SU-DHL-6 (cell line): ENCODE measurements around the gene NUP58.

Source experiments
- H2AFZ ChIP-seq: fragments of 200-600 bp; sonication (generic); 2 replicates; pipeline ENCODE4 v1.6.1; 2014; ENCODE audit warnings: low read depth, mild to moderate bottlenecking, moderate library complexity, mixed read lengths, antibody characterized with exemption, low read length; ENCODE audit not compliant: severe bottlenecking
- H3F3A ChIP-seq: fragments of 200-600 bp; shearing (Covaris generic); 2 replicates; pipeline ENCODE4 v1.6.0; 2016; ENCODE audit warnings: antibody characterized with exemption, mild to moderate bottlenecking; ENCODE audit not compliant: insufficient read depth
- H3K27ac ChIP-seq: fragments of 200-600 bp; sonication (generic); 2 replicates; pipeline ENCODE4 v1.5.1; 2016; ENCODE audit warnings: low read depth, mild to moderate bottlenecking, low read length, moderate library complexity, mixed read lengths
- H3K27me3 ChIP-seq: fragments of 200-600 bp; sonication (generic), shearing (Covaris generic); 2 replicates; pipeline ENCODE4 v1.6.0; 2014; ENCODE audit warnings: mild to moderate bottlenecking, low read length
- H3K36me3 ChIP-seq: fragments of 200-600 bp; sonication (generic); 2 replicates; pipeline ENCODE4 v1.6.1; 2014; ENCODE audit warnings: mild to moderate bottlenecking, low read length, mixed read lengths
- H3K4me2 ChIP-seq: fragments of 300-600, 200-600 bp; shearing (Covaris generic), sonication (generic); 2 replicates; pipeline ENCODE4 v1.6.0; 2014; ENCODE audit warnings: low read length, low read depth, mild to moderate bottlenecking; ENCODE audit not compliant: poor library complexity, severe bottlenecking
- H3K4me3 ChIP-seq: fragments of 200-600 bp; sonication (generic); 2 replicates; pipeline ENCODE4 v1.5.1; 2014; ENCODE audit warnings: antibody characterized with exemption, low read length, mild to moderate bottlenecking, mixed read lengths; ENCODE audit not compliant: insufficient read depth, poor library complexity, severe bottlenecking
- H3K79me2 ChIP-seq: fragments of 200-600 bp; sonication (generic); 2 replicates; pipeline ENCODE4 v1.6.1; 2014; ENCODE audit warnings: mild to moderate bottlenecking, low read length, moderate library complexity; ENCODE audit not compliant: insufficient read depth
- H3K9ac ChIP-seq: fragments of 200-600 bp; sonication (generic); 2 replicates; pipeline ENCODE4 v1.7.0; 2014; ENCODE audit warnings: mild to moderate bottlenecking, low read length
- H3K9me2 ChIP-seq: fragments of 200-600 bp; sonication (generic); replicated peaks from 2 replicates; pipeline ENCODE4 v1.6.1; 2014; ENCODE audit warnings: low read length; ENCODE audit not compliant: insufficient read depth
- H3K9me3 ChIP-seq: fragments of 200-600 bp; sonication (generic); 2 replicates; pipeline ENCODE4 v1.6.1; 2014; ENCODE audit warnings: low read length, mixed read lengths; ENCODE audit not compliant: insufficient read depth
- H4K20me1 ChIP-seq: fragments of 200-600 bp; sonication (generic); 2 replicates; pipeline ENCODE4 v1.6.1; 2014; ENCODE audit warnings: low read depth, mild to moderate bottlenecking, antibody characterized with exemption, low read length, moderate library complexity, mixed read lengths
- EZH2phosphoT487 ChIP-seq: fragments of 200-600 bp; sonication (generic), shearing (Covaris generic); conservative IDR thresholded peaks from 2 replicates; pipeline ENCODE4 v1.6.1; 2018; ENCODE audit warnings: mild to moderate bottlenecking, antibody characterized with exemption, low read length, moderate library complexity, mixed read lengths
- TF ChIP-seq, protein P1 (sequence below): fragments of 200-600 bp; sonication (generic); IDR thresholded peaks from one replicate; pipeline ENCODE4 v1.5.1; 2017; ENCODE audit warnings: antibody characterized with exemption, mild to moderate bottlenecking, low read length, moderate library complexity; ENCODE audit not compliant: insufficient read depth, poor library complexity, severe bottlenecking

The NUP58 gene

GRCh38 chr13:25301347-25302113, at the start of gene NUP58:
NUP58 (plus strand) TSS chr13:25301625; CDS start chr13:25301774, 149 bp downstream.
- Histone ChIP-seq H4K20me1 (peaks cover 21% of the 10 kb centered on the region; the same call in 1 of the 2 replicates), H3K36me3 (peaks cover 8% of the 10 kb centered on the region; the same call in 1 of the 2 replicates), H3K9me2 (no peaks in the 10 kb centered on the region), H3F3A (no peaks in the 10 kb centered on the region), H3K79me2 (peaks cover 50% of the 10 kb centered on the region), H3K27ac (peak within 1 kb of the TSS; percentile 60), H3K27me3 (no peaks in the 10 kb centered on the region), H3K9me3 (peaks cover 5% of the 10 kb centered on the region; the same call in 1 of the 2 replicates), H3K9ac (peak within 1 kb of the TSS; percentile 96), H3K4me3 (peak within 1 kb of the TSS; percentile 87), H2AFZ (peak within 1 kb of the TSS; percentile 91), H3K4me2 (peak within 1 kb of the TSS; percentile 87)
- TF ChIP-seq, protein P1, sequence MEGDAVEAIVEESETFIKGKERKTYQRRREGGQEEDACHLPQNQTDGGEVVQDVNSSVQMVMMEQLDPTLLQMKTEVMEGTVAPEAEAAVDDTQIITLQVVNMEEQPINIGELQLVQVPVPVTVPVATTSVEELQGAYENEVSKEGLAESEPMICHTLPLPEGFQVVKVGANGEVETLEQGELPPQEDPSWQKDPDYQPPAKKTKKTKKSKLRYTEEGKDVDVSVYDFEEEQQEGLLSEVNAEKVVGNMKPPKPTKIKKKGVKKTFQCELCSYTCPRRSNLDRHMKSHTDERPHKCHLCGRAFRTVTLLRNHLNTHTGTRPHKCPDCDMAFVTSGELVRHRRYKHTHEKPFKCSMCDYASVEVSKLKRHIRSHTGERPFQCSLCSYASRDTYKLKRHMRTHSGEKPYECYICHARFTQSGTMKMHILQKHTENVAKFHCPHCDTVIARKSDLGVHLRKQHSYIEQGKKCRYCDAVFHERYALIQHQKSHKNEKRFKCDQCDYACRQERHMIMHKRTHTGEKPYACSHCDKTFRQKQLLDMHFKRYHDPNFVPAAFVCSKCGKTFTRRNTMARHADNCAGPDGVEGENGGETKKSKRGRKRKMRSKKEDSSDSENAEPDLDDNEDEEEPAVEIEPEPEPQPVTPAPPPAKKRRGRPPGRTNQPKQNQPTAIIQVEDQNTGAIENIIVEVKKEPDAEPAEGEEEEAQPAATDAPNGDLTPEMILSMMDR, result no peak
- TF ChIP-seq EZH2phosphoT487, result no peak

GRCh38 chr13:25252225-25252624, 49.2 kb upstream of the NUP58 start:
- Histone ChIP-seq H3K36me3 (peaks cover 14% of the 10 kb centered on the region), H2AFZ (no peak overlapping the region), H3K9me3 (no peaks in the 10 kb centered on the region), H3K27me3 (no peaks in the 10 kb centered on the region), H3K9ac (no peak overlapping the region), H4K20me1 (no peaks in the 10 kb centered on the region), H3K79me2 (no peaks in the 10 kb centered on the region), H3K27ac (no peak overlapping the region), H3K4me2 (no peak overlapping the region), H3F3A (peaks cover 7% of the 10 kb centered on the region; the same call in 1 of the 2 replicates), H3K9me2 (no peaks in the 10 kb centered on the region), H3K4me3 (no peak overlapping the region)
- TF ChIP-seq, protein P1, result no peak
- TF ChIP-seq EZH2phosphoT487, result no peak

DNA sequence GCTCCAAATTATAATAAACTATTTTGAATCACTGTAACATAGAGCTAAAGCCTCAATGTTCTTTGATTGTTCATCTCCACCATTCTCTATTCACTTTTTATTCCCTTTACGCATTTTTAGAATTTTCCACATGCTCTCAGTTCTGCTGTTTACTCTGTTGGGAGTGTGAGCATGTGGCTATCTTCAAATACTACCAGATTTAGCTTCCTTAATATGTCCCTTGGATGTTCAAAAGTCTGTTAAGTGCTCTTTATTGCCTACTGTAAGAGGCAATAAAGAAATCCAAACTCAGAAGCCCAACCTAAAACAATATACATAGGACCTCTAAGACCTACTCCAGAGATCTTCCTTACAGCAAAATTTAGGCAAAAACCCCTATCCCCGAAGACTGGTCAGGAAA, 48.7 kb upstream of the NUP58 start:
- H3F3A ChIP-seq, result peaks cover 5% of the 10 kb centered on the region; the same call in 1 of the 2 replicates
- H3K9ac ChIP-seq, result no peak overlapping the region
- H3K9me3 ChIP-seq, result no peaks in the 10 kb centered on the region
- TF ChIP-seq, protein P1, result no peak
- TF ChIP-seq EZH2phosphoT487, result no peak
- no peak overlapping the region for H3K27ac ChIP-seq
- no peaks in the 10 kb centered on the region for H3K9me2 ChIP-seq
- peaks cover 17% of the 10 kb centered on the region for H3K36me3 ChIP-seq
- no peaks in the 10 kb centered on the region for H3K27me3 ChIP-seq
- no peak overlapping the region for H3K4me3 ChIP-seq
- H4K20me1 ChIP-seq, result no peaks in the 10 kb centered on the region
- H3K79me2 ChIP-seq, result no peaks in the 10 kb centered on the region
- no peak overlapping the region for H3K4me2 ChIP-seq
- H2AFZ ChIP-seq, result no peak overlapping the region
